ENCODE data around the gene APOOL. TPM values are rescaled to one million over a fixed set of nuclear protein-coding genes. Genes with fewer than 3 reads are reported as not detected.

The APOOL gene
- total RNA-seq, 4 donors from 2014 or later: 1.1 to 11.2 (median 7.2) TPM

GRCh38 chrX:85024562-85024961, 20.9 kb downstream of the APOOL start:
- H3K4me1 ChIP-seq: no peaks in the 10 kb centered on the region
- H3K36me3 ChIP-seq: no peaks in the 10 kb centered on the region
- TF ChIP-seq POLR2A (IDR thresholded peaks at IDR 0.05) (no peak), POLR2AphosphoS5 (IDR thresholded peaks at IDR 0.05) (no peak), EP300 (IDR thresholded peaks at IDR 0.05; ENCODE audit: low read depth) (no peak)
- TF ChIP-seq, protein P1, sequence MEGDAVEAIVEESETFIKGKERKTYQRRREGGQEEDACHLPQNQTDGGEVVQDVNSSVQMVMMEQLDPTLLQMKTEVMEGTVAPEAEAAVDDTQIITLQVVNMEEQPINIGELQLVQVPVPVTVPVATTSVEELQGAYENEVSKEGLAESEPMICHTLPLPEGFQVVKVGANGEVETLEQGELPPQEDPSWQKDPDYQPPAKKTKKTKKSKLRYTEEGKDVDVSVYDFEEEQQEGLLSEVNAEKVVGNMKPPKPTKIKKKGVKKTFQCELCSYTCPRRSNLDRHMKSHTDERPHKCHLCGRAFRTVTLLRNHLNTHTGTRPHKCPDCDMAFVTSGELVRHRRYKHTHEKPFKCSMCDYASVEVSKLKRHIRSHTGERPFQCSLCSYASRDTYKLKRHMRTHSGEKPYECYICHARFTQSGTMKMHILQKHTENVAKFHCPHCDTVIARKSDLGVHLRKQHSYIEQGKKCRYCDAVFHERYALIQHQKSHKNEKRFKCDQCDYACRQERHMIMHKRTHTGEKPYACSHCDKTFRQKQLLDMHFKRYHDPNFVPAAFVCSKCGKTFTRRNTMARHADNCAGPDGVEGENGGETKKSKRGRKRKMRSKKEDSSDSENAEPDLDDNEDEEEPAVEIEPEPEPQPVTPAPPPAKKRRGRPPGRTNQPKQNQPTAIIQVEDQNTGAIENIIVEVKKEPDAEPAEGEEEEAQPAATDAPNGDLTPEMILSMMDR (IDR thresholded peaks at IDR 0.05): no peak
- no peaks in the 10 kb centered on the region for H3K9me3 ChIP-seq
- H3K27ac ChIP-seq: no peak overlapping the region
- intact Hi-C loops (cut with DNase I; ENCODE audit: low total_unique reads) (no loop called here), in situ Hi-C loops (cut with MboI; ENCODE audit: low pct_ligation_motif_present in 1 of 4, low pct_unique_long_range_greater_than_20kb in 1 of 4, low sequenced_read_pairs in 3 of 4) (no loop called here)
- DNase-seq: no peak
- no peaks in the 10 kb centered on the region for H3K27me3 ChIP-seq
- H3K4me3 ChIP-seq: no peak overlapping the region
- WGBS, 2 donors (ENCODE audit: low coverage in 1 of 2): 83% methylated on average over 3 of the region's 3 CpGs; no CpG with 5 or more reads in 1 of the 2 donors

DNA sequence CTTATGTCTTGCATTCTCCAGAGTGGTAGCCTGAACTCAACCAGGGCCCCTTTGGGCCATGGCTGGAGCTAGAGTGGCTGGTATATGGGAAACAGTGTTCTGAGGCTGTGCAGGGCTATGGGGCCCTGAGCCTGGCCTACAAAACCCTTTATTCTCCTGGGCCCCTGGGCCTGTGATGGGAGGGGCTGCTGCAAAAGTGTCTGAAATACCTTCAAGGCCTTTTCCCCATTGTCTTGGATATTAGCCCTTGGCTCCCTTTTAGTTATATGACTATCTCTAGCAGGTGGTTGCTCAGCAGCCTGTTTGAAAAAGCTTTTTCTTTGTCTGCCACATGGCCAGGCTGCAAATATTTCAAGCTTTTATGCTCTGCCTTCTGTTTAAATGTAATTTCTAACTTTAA, 22.5 kb downstream of the APOOL start:
- Histone ChIP-seq H3K4me3 (no peak overlapping the region), H3K27ac (no peak overlapping the region), H3K4me1 (no peaks in the 10 kb centered on the region), H3K36me3 (no peaks in the 10 kb centered on the region), H3K27me3 (no peaks in the 10 kb centered on the region), H3K9me3 (no peaks in the 10 kb centered on the region)
- TF ChIP-seq EP300 (IDR thresholded peaks at IDR 0.05; ENCODE audit: low read depth) (no peak), POLR2AphosphoS5 (IDR thresholded peaks at IDR 0.05) (no peak), POLR2A (IDR thresholded peaks at IDR 0.05) (no peak)
- TF ChIP-seq, protein P1 (IDR thresholded peaks at IDR 0.05): no peak
- DNase-seq: no peak
- in situ Hi-C loops (cut with MboI; ENCODE audit: low pct_ligation_motif_present in 1 of 4, low pct_unique_long_range_greater_than_20kb in 1 of 4, low sequenced_read_pairs in 3 of 4): no loop called here
- intact Hi-C loops (cut with DNase I; ENCODE audit: low total_unique reads): no loop called here

- in situ Hi-C loops (cut with MboI; ENCODE audit: low pct_ligation_motif_present in 1 of 4, low pct_unique_long_range_greater_than_20kb in 1 of 4, low sequenced_read_pairs in 3 of 4): no loop called here
- peaks cover 0 to 4% (median 0%) of the 10 kb centered on the region in 4 donors for H3K4me1 ChIP-seq
- DNase-seq: no peak
- H3K27me3 ChIP-seq: no peaks in the 10 kb centered on the region
- intact Hi-C loops (cut with DNase I; ENCODE audit: low total_unique reads): no loop called here
- H3K27ac ChIP-seq: no peak overlapping the region
- H3K9me3 ChIP-seq: no peaks in the 10 kb centered on the region
- no peaks in the 10 kb centered on the region for H3K36me3 ChIP-seq
- TF ChIP-seq, protein P1 (IDR thresholded peaks at IDR 0.05): no peak
- TF ChIP-seq EP300 (IDR thresholded peaks at IDR 0.05; ENCODE audit: low read depth): no peak
- no peak for TF ChIP-seq POLR2AphosphoS5 (IDR thresholded peaks at IDR 0.05)
- TF ChIP-seq POLR2A (IDR thresholded peaks at IDR 0.05): no peak
- no peak overlapping the region for H3K4me3 ChIP-seq
Observed at GRCh38 chrX:85029043-85029442, 25.4 kb downstream of the APOOL start.

- in situ Hi-C loops (cut with MboI; ENCODE audit: low pct_ligation_motif_present in 1 of 4, low pct_unique_long_range_greater_than_20kb in 1 of 4, low sequenced_read_pairs in 3 of 4): no loop called here
- Histone ChIP-seq H3K9me3 (no peaks in the 10 kb centered on the region), H3K36me3 (no peaks in the 10 kb centered on the region), H3K4me3 (no peak overlapping the region), H3K27me3 (no peaks in the 10 kb centered on the region), H3K4me1 (peaks cover 0 to 4% (median 0%) of the 10 kb centered on the region in 4 donors), H3K27ac (no peak overlapping the region)
- no peak for DNase-seq
- intact Hi-C loops (cut with DNase I; ENCODE audit: low total_unique reads): no loop called here
- WGBS, 2 donors (ENCODE audit: low coverage in 1 of 2): 42 to 43% methylated on average over 1 to 2 of the region's 2 CpGs
- TF ChIP-seq, protein P1 (IDR thresholded peaks at IDR 0.05): no peak
- TF ChIP-seq POLR2AphosphoS5 (IDR thresholded peaks at IDR 0.05) (no peak), POLR2A (IDR thresholded peaks at IDR 0.05) (no peak), EP300 (IDR thresholded peaks at IDR 0.05; ENCODE audit: low read depth) (no peak)
Observed at GRCh38 chrX:85031505-85031904, 27.8 kb downstream of the APOOL start.

Data from transverse colon (tissue), 4 donors.